Pons (tissue), 1 donor: ENCODE results near the gene BCCIP.

Experiments
- DNase-seq: peaks from one replicate; pipeline ENCODE4 v3.0.0-alpha.2; 2016; ENCODE audit warnings: low spot score

BCCIP gene

DNA sequence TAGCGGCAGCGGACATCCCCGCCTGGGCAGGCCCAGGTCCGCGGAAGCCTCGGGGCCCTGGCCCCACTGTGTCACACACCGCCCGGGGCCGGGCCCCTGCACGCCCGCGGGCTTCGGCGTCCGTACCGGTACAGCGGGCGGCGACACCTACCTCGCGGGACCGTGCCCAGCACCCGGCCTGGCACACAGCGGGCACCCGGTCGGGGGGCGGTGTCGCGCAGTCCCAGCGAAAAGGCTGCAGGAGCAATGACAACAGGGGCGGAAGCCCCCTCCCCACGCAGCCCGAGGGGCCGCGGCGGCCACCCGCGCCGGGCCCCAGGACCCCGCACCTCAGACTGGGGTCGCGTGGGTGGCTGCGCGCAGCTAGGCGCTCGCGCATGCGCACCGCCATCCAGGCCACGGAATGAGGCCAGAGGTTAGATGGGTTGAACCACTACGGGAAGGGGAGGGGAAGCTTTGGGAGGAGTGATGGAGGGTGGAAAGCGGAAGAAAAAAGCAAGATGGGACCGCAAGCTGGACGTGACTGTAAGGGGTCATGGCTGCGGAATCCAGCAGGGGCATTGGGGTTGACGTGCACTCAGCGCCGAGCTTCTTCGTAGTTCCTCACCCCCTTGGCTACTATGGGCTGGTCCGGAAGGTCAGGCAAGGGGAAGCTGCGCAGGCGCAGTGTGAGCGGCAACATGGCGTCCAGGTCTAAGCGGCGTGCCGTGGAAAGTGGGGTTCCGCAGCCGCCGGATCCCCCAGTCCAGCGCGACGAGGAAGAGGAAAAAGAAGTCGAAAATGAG lies at the start of gene BCCIP, which contains the start of gene UROS:
Gene BCCIP, plus strand, starts transcription at position 669 of the 785 bp plus-strand sequence. Its CDS starts 12 bp downstream, at position 681.
Gene UROS, minus strand, starts transcription at position 381 of the 785 bp plus-strand sequence. CDS start 6,759 bp downstream, outside the sequence.
- DNase-seq = peak; percentile 85

DNA sequence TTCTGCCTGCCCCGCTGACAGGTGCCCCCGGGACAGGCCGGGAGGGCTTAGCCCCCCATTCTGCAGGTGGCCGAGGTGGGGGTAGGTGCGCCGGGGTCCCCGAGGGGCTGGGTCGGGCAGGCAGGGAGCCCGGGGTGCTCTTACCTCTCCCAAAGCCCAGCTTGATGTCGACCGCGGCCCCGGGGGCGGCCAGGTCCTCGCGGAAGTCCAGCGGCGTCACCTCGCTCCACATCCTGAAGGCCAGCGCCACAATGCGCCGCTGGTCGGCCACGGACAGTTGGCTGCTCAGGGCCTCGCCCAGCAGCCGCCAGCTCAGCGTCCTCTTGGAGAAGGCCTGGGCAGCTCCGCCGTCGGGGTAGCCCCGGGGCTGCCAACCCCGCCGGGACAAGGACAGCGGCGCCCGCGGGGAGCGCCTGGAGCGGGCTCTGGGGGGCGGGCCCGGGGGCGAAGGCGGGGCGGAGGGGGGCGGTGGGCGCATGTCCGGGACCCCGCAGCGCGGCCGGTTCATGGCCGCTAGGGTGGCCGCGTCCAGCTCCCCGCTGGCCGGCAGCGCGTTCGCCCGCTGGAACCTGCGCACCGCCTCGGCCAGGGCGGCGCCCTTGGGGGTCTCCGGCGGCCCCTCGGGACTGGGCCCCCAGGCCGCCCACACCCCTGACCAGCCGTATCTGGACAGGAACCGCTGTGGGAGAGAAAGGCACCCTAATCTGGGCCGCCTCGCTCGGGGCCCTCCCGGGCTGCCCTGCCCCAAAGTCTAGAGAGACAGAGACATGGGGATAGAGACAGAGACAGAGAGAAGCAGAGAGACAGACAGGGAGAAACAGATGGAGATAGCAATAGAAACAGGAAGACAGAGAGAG lies 49.4 kb upstream of the BCCIP start:
- no peak for DNase-seq

DNA sequence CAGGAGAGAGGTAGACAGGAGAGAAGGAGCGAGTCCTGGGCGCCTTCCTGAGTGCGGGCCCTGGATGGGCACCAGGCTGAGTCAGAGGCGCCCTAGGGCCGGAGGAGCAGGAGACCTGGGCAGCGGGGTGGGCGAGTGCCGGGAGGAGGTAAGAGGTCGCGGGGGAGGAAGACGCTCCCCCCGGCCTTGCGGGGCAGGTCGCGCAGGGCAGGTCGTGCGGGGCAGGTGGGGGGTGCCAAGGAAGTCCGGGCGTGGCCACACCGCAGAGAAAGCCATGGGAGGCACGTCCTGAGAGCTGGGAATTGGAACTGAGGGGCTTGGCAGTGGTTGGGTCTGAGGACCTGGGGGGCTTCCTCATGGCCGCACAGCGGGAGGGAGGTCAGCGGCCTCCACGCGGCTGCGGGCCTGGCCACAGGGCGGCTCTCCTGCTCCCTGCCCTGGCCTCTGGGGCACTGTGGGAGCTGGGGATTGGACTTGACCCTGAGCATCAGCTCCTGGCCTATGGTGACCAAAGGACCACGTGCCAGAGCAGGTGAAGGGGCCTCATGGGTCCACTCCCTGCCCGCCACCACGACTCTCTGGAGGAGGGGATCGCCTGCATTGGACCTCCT lies 48.7 kb upstream of the BCCIP start:
- DNase-seq = no peak

DNA sequence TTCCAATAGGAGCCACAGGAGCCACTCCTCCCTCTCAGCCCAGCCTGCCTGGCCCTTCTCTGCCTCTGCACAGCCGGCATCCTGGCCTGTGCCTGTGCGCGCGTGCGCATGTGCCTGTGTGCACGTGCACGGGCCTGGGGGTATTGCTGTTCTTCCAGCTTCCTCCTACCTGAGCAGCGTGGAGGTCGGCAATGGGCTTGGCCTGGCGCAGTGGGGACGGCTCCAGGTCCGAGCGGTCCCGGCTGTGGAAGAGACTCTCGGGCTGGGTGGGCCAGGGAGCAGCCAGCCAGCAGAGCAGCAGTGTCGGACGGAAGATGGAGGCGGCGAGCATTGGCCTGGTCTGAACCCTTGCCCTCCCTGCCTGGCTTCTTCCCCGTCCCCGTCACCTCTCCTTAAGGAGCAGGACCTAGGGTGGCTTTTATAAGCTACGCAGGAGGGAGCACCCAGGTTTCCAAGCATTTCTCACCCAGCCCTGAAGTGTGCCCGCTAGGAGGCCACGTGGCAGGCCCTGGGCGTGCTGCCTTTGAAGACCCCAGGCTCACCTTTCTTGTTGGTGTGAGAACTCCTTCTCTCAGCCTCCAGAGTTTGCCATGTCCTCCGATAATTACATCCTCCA lies 47.7 kb upstream of the BCCIP start, which contains the start of gene MMP21:
Gene MMP21, minus strand, starts transcription at position 331 of the 616 bp plus-strand sequence. Its CDS starts 0 bp downstream, at position 331.
- no peak for DNase-seq

GRCh38 chr10:125777806-125778205 lies 45.5 kb upstream of the BCCIP start:
- DNase-seq = no peak

DNA sequence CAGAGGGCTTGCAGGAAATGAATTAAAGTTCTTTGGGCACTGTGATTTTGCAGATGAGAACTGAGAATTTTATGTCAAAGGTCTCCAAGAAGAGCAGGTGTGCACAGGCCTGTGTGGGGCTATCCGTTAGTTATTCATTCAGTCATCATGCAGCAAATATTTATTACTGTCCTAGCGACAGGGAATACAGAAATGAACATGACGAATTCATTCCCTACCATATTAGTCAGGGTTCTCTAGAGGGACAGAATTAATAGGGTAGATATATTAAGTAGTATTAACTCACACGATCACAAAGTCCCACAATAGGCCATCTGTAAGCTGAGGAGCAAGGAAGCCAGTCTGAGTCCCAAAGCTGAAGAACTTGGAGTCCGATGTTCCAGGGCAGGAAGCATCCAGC lies 44.8 kb upstream of the BCCIP start:
- no peak for DNase-seq

- no peak for DNase-seq
Measured at GRCh38 chr10:125779403-125780327, 43.7 kb upstream of the BCCIP start.

DNA sequence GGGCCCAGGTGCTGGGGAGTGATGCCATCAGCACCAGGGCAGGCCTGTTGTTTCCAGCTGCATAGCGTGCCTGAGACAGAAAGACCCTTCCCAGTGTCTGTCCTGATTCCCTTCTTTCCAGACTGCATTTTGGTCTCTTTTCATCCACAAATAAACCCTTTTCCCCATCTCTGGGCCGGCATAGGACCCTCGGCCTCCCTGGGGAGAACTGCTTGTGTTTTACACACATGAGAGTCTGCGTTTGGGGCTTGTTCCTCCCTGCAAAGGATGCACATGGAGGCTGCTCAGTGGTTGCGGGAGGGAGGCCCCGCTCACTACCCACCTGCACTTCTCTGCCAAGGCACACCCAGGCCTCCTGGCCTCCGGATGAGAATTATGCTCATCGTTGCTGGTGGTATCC lies 42.0 kb upstream of the BCCIP start:
- no peak for DNase-seq

DNA sequence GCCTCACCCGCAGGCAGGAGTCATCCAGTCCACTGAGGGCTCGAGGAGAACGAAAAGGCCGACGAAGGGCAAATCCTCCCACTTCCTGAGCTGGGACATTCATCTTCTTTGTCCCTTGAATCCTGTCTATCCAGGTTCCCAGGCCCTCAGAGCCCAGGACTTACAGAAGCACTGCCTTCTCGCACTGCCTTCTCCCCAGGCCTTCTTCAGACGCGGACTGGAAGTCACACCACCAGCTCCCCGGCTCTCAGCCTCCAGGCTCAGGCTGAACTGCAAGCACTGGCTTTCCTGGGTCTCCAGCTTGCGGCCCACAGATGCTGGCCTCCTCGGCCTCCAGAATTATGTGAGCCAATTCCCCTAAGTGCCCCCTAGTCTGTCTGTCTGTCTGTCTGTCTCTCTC lies 41.3 kb upstream of the BCCIP start:
- no peak for DNase-seq

GRCh38 chr10:125782616-125783015 lies 40.7 kb upstream of the BCCIP start:
- DNase-seq = no peak

DNA sequence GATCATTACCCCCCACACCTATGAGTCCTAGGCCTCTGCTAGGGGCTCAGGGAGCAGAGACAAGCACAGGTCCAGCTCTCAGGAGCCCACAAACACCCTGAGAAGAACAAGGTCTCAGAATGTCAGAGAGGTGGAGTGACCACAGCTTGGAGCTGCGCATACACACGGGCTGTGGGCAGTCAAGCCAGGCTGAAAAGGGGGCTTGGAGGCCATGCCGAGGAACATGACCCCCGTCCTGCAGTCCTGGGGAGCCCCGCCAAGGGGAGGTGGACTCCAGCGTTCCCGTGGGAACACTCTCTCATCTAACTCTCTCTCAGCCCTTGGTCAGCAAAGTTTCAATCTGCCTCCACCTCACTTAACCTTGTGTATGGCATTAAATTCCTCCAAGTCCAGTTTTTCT lies 39.9 kb upstream of the BCCIP start:
- DNase-seq = no peak

DNA sequence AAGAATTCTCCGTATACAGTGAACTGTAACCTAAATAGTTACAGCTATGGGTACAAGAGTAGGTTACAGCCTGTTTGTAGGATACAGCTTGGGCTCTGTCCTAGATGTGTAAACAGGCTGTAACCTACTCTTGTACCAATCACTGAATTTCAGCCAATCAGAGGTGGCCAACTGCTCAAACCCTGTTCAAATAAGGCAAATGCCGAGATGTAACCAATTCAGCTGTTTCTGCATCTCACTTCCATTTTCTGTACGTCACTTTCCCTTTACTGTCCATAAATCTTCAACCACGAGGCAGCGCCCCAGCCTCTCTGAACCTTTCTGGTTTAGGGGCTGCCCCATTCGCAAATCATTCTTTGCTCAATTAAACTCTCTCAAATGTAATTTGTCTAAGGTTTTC lies 39.4 kb upstream of the BCCIP start:
- DNase-seq = no peak

GRCh38 chr10:125785791-125786190 lies 37.6 kb upstream of the BCCIP start:
- DNase-seq = no peak

- no peak for DNase-seq
Measured at GRCh38 chr10:125788156-125789034, 35.0 kb upstream of the BCCIP start.

GRCh38 chr10:125792342-125793300 lies 30.7 kb upstream of the BCCIP start:
- no peak for DNase-seq

GRCh38 chr10:125795128-125795527 lies 28.2 kb upstream of the BCCIP start:
- peak; percentile 93 for DNase-seq

DNA sequence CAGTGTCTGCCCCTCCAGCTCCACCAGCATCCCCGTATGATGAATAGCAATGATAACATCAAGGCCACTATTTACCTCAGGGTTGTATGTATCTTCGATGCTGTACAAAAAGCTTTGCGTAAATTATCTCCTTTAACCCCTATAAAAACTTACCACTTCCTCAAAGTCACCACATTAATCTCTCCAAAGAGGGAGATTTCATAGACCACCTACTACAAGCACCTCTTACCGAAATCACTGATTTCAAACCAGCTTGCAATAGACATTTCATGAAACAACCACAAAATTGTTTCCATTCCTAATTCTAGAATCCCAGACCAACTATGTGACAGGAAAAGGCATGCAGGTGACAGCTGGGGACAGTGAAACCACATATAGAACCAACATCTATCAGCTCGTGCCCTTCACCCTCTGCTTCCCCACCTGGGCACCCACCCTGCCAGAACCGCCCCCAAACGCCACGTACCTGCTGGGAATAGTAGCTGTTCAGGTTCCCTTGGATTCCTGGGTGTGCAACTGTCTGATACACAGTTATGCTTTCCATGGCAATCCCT lies 27.6 kb upstream of the BCCIP start:
- no peak for DNase-seq

GRCh38 chr10:125797424-125797823 lies 25.9 kb upstream of the BCCIP start:
- no peak for DNase-seq
